ENCODE results near the gene C8G. TPM values are rescaled to one million over a fixed set of nuclear protein-coding genes. Genes with fewer than 3 reads are reported as not detected.

Gene C8G
- total RNA-seq, 2 experiments from 2014 or later: 1.4 to 1.5 TPM

- CTCF ChIA-PET: interaction anchor here (0.9 to 5.8 kb wide), 6 partner anchors 32 to 153 kb away, joined by 3 to 43 read pairs (median 6); partner anchors contain the start of genes ABCA2, AJM1 and NPDC1
- DNase-seq (no peak), ATAC-seq (no peak)
- no peak overlapping the region for H3K4me3 Mint-ChIP-seq
- H3K36me3 Mint-ChIP-seq (ENCODE audit: low read depth): peaks cover 10% of the 10 kb centered on the region
- no peaks in the 10 kb centered on the region for H3K27me3 Mint-ChIP-seq (ENCODE audit: low read depth)
- H3K4me1 Mint-ChIP-seq (ENCODE audit: low read depth): peaks cover 67% of the 10 kb centered on the region
- POLR2A ChIA-PET: interaction anchor here (1.0 kb wide), 1 partner anchor 85 kb away, joined by 3 read pairs; no protein-coding TSS in a partner anchor
- H3K9me3 Mint-ChIP-seq (ENCODE audit: insufficient read depth): no peaks in the 10 kb centered on the region
- no peak overlapping the region for H3K27ac Mint-ChIP-seq
Observed at GRCh38 chr9:136995362-136995761, 50.3 kb downstream of the C8G start.

GRCh38 chr9:136995772-136996311 is 50.8 kb downstream of the C8G start:
- CTCF ChIA-PET: interaction anchor here (0.8 to 5.8 kb wide), 7 partner anchors 32 to 203 kb away, joined by 3 to 43 read pairs (median 6); partner anchors contain the start of genes ABCA2, AJM1 and NPDC1
- H3K36me3 Mint-ChIP-seq (ENCODE audit: low read depth): peaks cover 10% of the 10 kb centered on the region
- peak overlapping the region; percentile 46 for H3K4me3 Mint-ChIP-seq
- H3K4me1 Mint-ChIP-seq (ENCODE audit: low read depth): peaks cover 70% of the 10 kb centered on the region
- H3K9me3 Mint-ChIP-seq (ENCODE audit: insufficient read depth): no peaks in the 10 kb centered on the region
- DNase-seq: no peak
- H3K27ac Mint-ChIP-seq: peak overlapping the region; percentile 87
- POLR2A ChIA-PET: interaction anchor here (0.5 to 1.0 kb wide), 2 partner anchors 86 to 206 kb away, joined by 3 read pairs; no protein-coding TSS in a partner anchor
- ATAC-seq: no peak
- H3K27me3 Mint-ChIP-seq (ENCODE audit: low read depth): no peaks in the 10 kb centered on the region

Other genes starting within 250 kb of the C8G start
- under 1 TPM in 1 of 2 experiments, not detected in 1; 0.16 TPM for gene DIPK1B, start 232.7 kb upstream of the C8G start, total RNA-seq
- gene LCN10, start 202.3 kb upstream of the C8G start, total RNA-seq: 1 to 10 TPM; 1.8 to 2.4 TPM
- gene LCN6, start 196.7 kb upstream of the C8G start, total RNA-seq: not detected
- gene LCN8, start 187.0 kb upstream of the C8G start, total RNA-seq: not detected
- gene LCN15, start 180.7 kb upstream of the C8G start, total RNA-seq: not detected
- 10 to 100 TPM; 39.9 to 43.2 TPM for gene TMEM141, start 153.9 kb upstream of the C8G start, total RNA-seq
- under 1 TPM; 0.26 to 0.44 TPM for gene CCDC183, start 148.9 kb upstream of the C8G start, total RNA-seq
- 100 to 1,000 TPM; 117 to 118 TPM for gene RABL6, start 137.3 kb upstream of the C8G start, total RNA-seq
- gene AJM1, start 102.8 kb upstream of the C8G start, total RNA-seq: 1 to 10 TPM; 5.3 to 5.6 TPM
- gene PHPT1, start 95.8 kb upstream of the C8G start, total RNA-seq: 100 to 1,000 TPM; 108 to 119 TPM
- 10 to 100 TPM; 14.7 to 15.8 TPM for gene MAMDC4, start 92.9 kb upstream of the C8G start, total RNA-seq
- gene EDF1, start 78.9 kb upstream of the C8G start, total RNA-seq: 100 to 1,000 TPM; 279 to 310 TPM
- 10 to 100 TPM; 48.5 to 57.2 TPM for gene TRAF2, start 58.7 kb upstream of the C8G start, total RNA-seq
- gene FBXW5, start 505 bp upstream of the C8G start, total RNA-seq: 100 to 1,000 TPM; 103 to 104 TPM
- 1 to 10 TPM; 1.0 to 1.7 TPM for gene LCN12, start 7.0 kb downstream of the C8G start, total RNA-seq
- 1 to 10 TPM; 1.2 to 1.4 TPM for gene PTGDS, start 32.3 kb downstream of the C8G start, total RNA-seq
- not detected for gene LCNL1, start 37.8 kb downstream of the C8G start, total RNA-seq
- 10 to 100 TPM; 80.6 to 85.2 TPM for gene PAXX, start 47.2 kb downstream of the C8G start, total RNA-seq
- gene CLIC3, start 51.3 kb downstream of the C8G start, total RNA-seq: 1 to 10 TPM; 3.6 to 4.8 TPM
- gene ABCA2, start 83.0 kb downstream of the C8G start, total RNA-seq: 10 to 100 TPM; 61.5 to 62.0 TPM
- 1 to 10 TPM; 2.5 to 2.6 TPM for gene FUT7, start 86.8 kb downstream of the C8G start, total RNA-seq
- 10 to 100 TPM; 20.1 to 29.9 TPM for gene NPDC1, start 100.9 kb downstream of the C8G start, total RNA-seq
- gene ENTPD2, start 108.8 kb downstream of the C8G start, total RNA-seq: under 1 TPM in 1 of 2 experiments, not detected in 1; 0.34 TPM
- gene SAPCD2, start 125.3 kb downstream of the C8G start, total RNA-seq: 10 to 100 TPM; 56.8 to 57.0 TPM
- gene UAP1L1, start 132.3 kb downstream of the C8G start, total RNA-seq: 10 to 100 TPM; 63.1 to 66.8 TPM
- gene MAN1B1, start 141.7 kb downstream of the C8G start, total RNA-seq: 10 to 100 TPM; 42.2 to 49.2 TPM
- gene DPP7, start 169.5 kb downstream of the C8G start, total RNA-seq: 100 to 1,000 TPM; 248 TPM
- gene GRIN1, start 193.9 kb downstream of the C8G start, total RNA-seq: not detected
- not detected for gene LRRC26, start 224.8 kb downstream of the C8G start, total RNA-seq
- under 1 TPM; 0.29 to 0.32 TPM for gene TMEM210, start 226.8 kb downstream of the C8G start, total RNA-seq
- 10 to 100 TPM; 60.2 to 64.1 TPM for gene ANAPC2, start 243.3 kb downstream of the C8G start, total RNA-seq
- gene SSNA1, start 243.4 kb downstream of the C8G start, total RNA-seq: 10 to 100 TPM; 88.2 to 90.0 TPM